Activated T-helper 1 cell treated with anti-CD3 and anti-CD28 coated beads, Interleukin-2, amount 50 U/mL, for 16 hours (primary cell): Measurements from ENCODE around the gene SMARCC1.
A peak's percentile ranks its signal among the peaks of the same experiment; 100 is the strongest.

Experiments used
- DNase-seq, 2 donors: peaks; one replicate each; pipeline ENCODE4 v3.0.0-alpha.2; 2020; ENCODE audit warnings: low read depth in 1 of 2, low spot score in 1 of 2

The SMARCC1 gene

GRCh38 chr3:47592066-47592795 is 189.5 kb downstream of the SMARCC1 start:
- DNase-seq, result no peak

GRCh38 chr3:47590216-47590615 is 191.5 kb downstream of the SMARCC1 start:
- no peak for DNase-seq

GRCh38 chr3:47588587-47588986 is 193.1 kb downstream of the SMARCC1 start:
- DNase-seq, result no peak

- DNase-seq, result no peak
Observed at GRCh38 chr3:47588053-47588452, 193.6 kb downstream of the SMARCC1 start.

- DNase-seq, result no peak
Observed at GRCh38 chr3:47586746-47587145, 194.9 kb downstream of the SMARCC1 start.

GRCh38 chr3:47583320-47584075 is 198.2 kb downstream of the SMARCC1 start:
- no peak for DNase-seq

GRCh38 chr3:47581835-47582234 is 199.9 kb downstream of the SMARCC1 start:
- no peak for DNase-seq

GRCh38 chr3:47581422-47581821 is 200.3 kb downstream of the SMARCC1 start:
- no peak for DNase-seq

GRCh38 chr3:47580481-47580880 is 201.2 kb downstream of the SMARCC1 start:
- DNase-seq, result no peak

GRCh38 chr3:47579875-47580274 is 201.8 kb downstream of the SMARCC1 start:
- no peak for DNase-seq

- DNase-seq, result peak in 1 of 2 donors; percentile 13
Observed at GRCh38 chr3:47578691-47579632, 202.7 kb downstream of the SMARCC1 start, which contains the start of gene CSPG5. TSS of gene CSPG5 (minus strand) at chr3:47578865. CDS start at chr3:47578693, 172 bp downstream.

- DNase-seq, result peak; percentile 6 to 20
Observed at GRCh38 chr3:47578119-47578632, 203.5 kb downstream of the SMARCC1 start.

- peak in 1 of 2 donors; percentile 1 for DNase-seq
Observed at GRCh38 chr3:47577583-47578118, 204.0 kb downstream of the SMARCC1 start.

- no peak for DNase-seq
Observed at GRCh38 chr3:47573190-47574172, 208.2 kb downstream of the SMARCC1 start.

- DNase-seq, result no peak
Observed at GRCh38 chr3:47571391-47572175, 210.1 kb downstream of the SMARCC1 start.

GRCh38 chr3:47568901-47569300 is 212.8 kb downstream of the SMARCC1 start:
- DNase-seq, result no peak

GRCh38 chr3:47567149-47567548 is 214.5 kb downstream of the SMARCC1 start:
- no peak for DNase-seq

GRCh38 chr3:47566667-47567066 is 215.0 kb downstream of the SMARCC1 start:
- no peak for DNase-seq
